ENCODE data around the gene FFAR1.
"Not testable (repeated sequence)": the region's sequence is repeated elsewhere in the genome, so short reads cannot be mapped to it uniquely, and the experiment has no call there.

Gene FFAR1

GRCh38 chr19:35342430-35342829, 5.3 kb upstream of the FFAR1 start:
- DNase-seq (ENCODE audit: low spot score): no peak

DNA sequence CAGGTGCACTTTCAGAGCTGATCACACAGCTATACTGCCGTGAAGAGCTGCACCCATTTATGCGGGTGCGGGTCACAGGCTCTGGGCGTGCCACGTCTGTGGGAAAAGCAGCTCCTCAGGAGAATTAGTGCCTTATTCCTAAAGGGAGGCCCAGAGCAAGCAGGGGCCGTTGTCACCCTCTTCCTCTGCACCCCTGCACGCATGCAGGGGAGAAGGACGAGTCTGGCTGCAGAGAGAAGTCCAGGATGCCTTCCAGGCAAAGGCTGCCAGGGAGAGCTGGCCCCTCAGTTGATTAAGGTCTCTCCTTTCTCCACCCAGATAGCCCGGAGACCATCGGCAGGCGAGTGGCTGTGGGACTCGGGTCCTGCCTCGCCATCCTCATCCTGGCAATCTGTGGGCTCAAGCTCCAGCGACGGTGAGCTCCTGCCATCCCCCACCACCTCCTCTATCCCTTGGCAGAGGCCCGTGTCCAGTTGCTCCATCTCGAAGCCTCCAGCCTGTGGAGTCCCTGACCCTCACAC, 3.1 kb upstream of the FFAR1 start:
- no peak for DNase-seq (ENCODE audit: low spot score)

- no peak for DNase-seq (ENCODE audit: low spot score)
Observed at GRCh38 chr19:35345671-35346111, 2.0 kb upstream of the FFAR1 start.

DNA sequence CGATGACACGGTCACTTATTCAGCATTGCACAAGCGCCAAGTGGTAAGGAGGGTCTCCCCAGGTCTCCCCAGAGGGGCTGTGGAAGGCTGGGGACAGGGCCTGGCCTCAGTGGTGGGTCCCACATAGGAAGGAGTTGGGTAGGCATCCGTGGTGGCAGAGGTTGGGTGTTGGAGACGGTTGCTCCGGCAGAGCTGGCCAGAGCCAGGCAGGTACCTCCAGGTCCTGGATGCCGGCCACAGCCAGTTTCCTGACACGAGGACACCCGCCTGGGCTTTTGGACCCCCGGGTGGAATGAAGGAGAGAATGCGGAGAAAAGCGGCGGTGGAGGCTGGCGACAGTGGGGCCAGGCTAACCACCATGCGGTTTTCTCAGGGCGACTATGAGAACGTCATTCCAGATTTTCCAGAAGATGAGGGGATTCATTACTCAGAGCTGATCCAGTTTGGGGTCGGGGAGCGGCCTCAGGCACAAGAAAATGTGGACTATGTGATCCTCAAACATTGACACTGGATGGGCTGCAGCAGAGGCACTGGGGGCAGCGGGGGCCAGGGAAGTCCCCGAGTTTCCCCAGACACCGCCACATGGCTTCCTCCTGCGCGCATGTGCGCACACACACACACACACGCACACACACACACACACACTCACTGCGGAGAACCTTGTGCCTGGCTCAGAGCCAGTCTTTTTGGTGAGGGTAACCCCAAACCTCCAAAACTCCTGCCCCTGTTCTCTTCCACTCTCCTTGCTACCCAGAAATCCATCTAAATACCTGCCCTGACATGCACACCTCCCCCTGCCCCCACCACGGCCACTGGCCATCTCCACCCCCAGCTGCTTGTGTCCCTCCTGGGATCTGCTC, 1.3 kb upstream of the FFAR1 start:
- no peak for DNase-seq (ENCODE audit: low spot score)

- DNase-seq (ENCODE audit: low spot score): no peak
Observed at GRCh38 chr19:35347930-35348298, 212 bp downstream of the FFAR1 start.

DNA sequence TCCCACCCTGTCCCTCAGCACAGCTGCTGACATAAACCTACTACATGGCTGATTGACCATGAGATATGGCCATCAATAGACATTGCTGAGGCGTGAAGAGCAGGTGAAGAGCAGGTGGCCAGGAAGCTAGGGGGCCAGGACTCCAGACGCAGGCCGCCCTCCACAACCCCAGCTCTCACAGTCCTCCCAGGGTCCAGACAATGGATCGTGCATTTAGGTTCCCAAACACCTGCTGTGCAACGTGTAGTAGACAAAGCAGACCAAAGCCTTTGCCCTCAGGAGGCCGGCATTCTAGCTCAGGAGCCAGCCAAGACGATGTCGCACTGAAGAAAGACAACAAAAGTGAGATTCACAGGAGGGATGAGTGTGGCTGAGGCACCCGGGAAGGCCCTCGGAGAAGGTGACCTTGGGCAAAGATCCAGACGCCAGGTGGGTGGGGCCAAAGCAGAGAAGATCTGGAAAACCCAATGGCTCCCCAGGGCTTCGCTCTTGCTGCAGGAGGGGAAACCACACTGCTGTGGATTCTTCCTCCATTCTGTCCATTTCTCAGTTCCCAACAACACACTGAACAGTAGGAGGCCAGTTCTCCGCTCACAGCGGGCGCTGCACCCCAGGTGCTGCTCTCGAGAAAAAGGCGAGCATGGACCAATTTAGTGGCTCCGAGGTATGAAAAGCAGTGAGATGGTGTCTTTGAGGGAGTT, 1.4 kb downstream of the FFAR1 start:
- no peak for DNase-seq (ENCODE audit: low spot score)

DNA sequence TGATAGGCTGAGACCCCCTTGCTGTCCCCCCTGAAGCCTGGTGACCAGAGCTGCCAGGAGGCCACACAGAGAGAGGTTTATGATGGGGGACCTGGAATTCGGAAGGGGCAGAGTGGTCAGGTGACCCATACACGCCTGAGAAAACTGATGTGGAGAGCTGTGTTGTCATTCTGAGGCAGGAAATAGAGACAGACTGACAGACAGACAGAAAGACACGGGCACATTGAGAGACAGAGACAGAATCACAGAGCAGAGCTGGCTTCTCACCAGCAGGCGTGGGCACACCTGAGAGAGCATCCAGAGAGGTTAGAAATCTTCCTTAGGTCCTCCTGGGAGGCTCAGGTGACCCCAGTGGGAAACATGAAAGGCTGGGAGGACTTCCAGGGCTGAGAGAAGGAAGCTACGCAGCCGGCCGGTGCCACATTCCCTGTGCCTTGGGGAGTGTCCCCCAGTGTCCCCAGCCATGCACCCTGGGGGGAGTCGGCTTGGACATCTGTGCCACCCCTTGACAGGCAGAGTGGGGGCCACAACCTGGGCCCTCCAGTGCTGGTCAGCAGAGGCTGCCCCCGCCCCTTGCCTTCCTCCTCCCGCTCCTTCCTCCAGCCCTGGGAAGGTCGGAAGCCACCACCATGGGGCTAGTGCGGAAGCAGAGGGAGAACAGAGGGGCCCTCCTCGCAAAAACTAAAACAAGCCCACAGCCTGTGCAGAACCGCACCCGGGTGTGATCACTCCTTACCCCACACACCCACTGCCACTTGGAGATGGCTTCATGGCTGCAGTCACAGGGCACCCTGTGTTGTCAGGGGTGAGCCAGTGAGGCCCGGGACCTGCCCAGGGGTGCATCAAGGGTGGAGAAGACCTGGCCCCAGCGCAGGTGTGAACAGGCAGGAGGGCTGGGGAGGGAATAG, 2.2 kb downstream of the FFAR1 start:
- DNase-seq (ENCODE audit: low spot score): no peak

- DNase-seq (ENCODE audit: low spot score): no peak
Observed at GRCh38 chr19:35350591-35350990, 2.9 kb downstream of the FFAR1 start.

DNA sequence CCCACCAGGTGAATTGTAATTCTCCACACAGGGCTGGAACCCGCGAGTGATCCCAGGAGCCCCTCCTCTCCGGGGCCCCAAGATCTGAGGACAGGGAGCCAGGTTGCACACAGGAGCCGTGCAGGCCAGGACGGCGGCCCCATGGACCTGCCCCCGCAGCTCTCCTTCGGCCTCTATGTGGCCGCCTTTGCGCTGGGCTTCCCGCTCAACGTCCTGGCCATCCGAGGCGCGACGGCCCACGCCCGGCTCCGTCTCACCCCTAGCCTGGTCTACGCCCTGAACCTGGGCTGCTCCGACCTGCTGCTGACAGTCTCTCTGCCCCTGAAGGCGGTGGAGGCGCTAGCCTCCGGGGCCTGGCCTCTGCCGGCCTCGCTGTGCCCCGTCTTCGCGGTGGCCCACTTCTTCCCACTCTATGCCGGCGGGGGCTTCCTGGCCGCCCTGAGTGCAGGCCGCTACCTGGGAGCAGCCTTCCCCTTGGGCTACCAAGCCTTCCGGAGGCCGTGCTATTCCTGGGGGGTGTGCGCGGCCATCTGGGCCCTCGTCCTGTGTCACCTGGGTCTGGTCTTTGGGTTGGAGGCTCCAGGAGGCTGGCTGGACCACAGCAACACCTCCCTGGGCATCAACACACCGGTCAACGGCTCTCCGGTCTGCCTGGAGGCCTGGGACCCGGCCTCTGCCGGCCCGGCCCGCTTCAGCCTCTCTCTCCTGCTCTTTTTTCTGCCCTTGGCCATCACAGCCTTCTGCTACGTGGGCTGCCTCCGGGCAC, 3.9 kb downstream of the FFAR1 start:
- DNase-seq (ENCODE audit: low spot score): no peak

GRCh38 chr19:35352177-35352447, 4.4 kb downstream of the FFAR1 start:
- no peak for DNase-seq (ENCODE audit: low spot score)

GRCh38 chr19:35352448-35353304, 5.0 kb downstream of the FFAR1 start:
- DNase-seq (ENCODE audit: low spot score): peak; percentile 39

- no peak for DNase-seq (ENCODE audit: low spot score)
Observed at GRCh38 chr19:35353635-35354034, 5.9 kb downstream of the FFAR1 start.

GRCh38 chr19:35354898-35355297, 7.2 kb downstream of the FFAR1 start:
- no peak for DNase-seq (ENCODE audit: low spot score)

GRCh38 chr19:35355791-35356460, 8.2 kb downstream of the FFAR1 start:
- no peak for DNase-seq (ENCODE audit: low spot score)

DNA sequence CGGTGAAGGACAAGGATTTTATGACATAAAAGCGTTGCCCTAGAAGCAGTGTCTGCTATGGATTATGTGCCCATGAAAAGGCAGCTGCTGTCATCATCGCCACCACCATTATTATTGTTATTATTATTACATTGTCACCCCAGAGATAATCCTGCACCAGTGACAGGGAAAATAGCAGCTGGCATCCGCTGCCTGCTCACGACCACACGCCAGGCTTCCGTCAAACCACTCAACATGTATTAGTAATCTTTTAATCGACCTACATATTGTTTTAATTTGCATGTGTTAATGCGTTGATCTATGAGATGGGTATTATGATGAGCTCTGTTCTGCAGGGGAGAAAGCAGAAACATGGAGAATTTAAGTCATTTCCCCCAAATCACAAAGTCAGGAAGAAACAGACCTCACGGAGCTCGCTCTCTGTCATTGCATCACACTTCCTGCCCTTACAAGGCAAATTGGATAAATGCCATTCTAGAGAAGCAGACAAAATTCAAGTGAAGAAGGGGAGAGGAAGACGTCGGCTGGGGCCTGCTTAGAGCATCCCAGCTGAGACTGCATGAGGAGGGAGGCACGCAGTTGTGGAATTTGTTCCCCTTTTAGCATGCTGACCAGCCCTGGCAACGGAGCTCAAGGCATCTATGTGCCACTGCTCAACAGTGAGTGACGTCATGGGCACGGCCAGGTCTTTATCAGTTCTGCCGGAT, 10.3 kb downstream of the FFAR1 start, which contains the start of gene FFAR3:
Gene FFAR3 (plus strand): TSS at position 594 of the 707 bp plus-strand sequence. CDS start 431 bp downstream, outside the sequence.
- no peak for DNase-seq (ENCODE audit: low spot score)

DNA sequence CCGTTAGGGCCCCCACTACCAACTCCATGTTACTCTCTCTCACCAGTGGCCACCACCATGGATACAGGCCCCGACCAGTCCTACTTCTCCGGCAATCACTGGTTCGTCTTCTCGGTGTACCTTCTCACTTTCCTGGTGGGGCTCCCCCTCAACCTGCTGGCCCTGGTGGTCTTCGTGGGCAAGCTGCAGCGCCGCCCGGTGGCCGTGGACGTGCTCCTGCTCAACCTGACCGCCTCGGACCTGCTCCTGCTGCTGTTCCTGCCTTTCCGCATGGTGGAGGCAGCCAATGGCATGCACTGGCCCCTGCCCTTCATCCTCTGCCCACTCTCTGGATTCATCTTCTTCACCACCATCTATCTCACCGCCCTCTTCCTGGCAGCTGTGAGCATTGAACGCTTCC, 11.1 kb downstream of the FFAR1 start:
- not testable (repeated sequence) for DNase-seq (ENCODE audit: low spot score)

DNA sequence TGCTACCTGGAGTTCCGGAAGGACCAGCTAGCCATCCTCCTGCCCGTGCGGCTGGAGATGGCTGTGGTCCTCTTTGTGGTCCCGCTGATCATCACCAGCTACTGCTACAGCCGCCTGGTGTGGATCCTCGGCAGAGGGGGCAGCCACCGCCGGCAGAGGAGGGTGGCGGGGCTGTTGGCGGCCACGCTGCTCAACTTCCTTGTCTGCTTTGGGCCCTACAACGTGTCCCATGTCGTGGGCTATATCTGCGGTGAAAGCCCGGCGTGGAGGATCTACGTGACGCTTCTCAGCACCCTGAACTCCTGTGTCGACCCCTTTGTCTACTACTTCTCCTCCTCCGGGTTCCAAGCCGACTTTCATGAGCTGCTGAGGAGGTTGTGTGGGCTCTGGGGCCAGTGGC, 11.7 kb downstream of the FFAR1 start:
- not testable (repeated sequence) for DNase-seq (ENCODE audit: low spot score)

GRCh38 chr19:35360081-35360480, 12.4 kb downstream of the FFAR1 start:
- DNase-seq (ENCODE audit: low spot score): not testable (repeated sequence)

DNA sequence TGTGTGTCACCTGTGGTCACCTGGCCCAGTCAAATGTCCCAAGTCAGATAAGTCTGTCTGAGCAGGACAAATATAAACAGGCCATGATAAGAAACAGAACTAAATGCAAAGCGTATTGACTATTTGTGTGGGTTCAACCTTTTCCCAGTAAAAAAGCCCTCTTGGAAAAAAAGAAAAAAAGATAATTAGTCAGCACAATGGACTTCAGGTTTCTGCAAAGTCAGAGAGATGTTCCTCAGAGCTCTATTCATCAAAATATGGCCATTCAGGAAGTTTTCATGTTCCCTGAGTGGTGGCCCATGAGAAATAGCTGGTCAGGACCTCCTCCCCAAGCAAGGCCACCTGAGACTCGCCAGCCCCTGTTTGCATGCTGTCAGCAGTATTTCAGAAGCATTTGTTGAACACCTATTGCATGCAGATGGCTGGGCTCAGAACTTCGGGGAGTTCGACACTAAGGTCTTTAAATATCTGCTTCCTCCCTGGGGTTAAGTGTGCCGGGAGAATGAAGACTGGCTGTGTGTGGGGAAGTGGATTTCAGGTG, 13.2 kb downstream of the FFAR1 start:
- no peak for DNase-seq (ENCODE audit: low spot score)
